Activated naive CD8-positive, alpha-beta T cell (primary cell): Measurements from ENCODE around the gene C1QL1.
"Not testable (repeated sequence)": the region's sequence is repeated elsewhere in the genome, so short reads cannot be mapped to it uniquely, and the experiment has no call there.

Experiments
- H3K27ac Mint-ChIP-seq: one replicate; pipeline ENCODE4 v1.8.0; 2021; ENCODE audit warnings: mixed read lengths
- H3K27me3 Mint-ChIP-seq: one replicate; pipeline ENCODE4 v1.8.0; 2021; ENCODE audit warnings: mixed read lengths
- H3K36me3 Mint-ChIP-seq: one replicate; pipeline ENCODE4 v1.8.0; 2021; ENCODE audit warnings: mixed read lengths
- H3K4me1 Mint-ChIP-seq: one replicate; pipeline ENCODE4 v1.8.0; 2021; ENCODE audit warnings: low read depth, mixed read lengths
- H3K4me3 Mint-ChIP-seq: one replicate; pipeline ENCODE4 v1.8.0; 2021; ENCODE audit warnings: mild to moderate bottlenecking, mixed read lengths
- H3K9me3 Mint-ChIP-seq: one replicate; pipeline ENCODE4 v1.8.0; 2021; ENCODE audit warnings: low read depth, mixed read lengths

C1QL1 gene

GRCh38 chr17:44956998-44957981, 10.8 kb downstream of the C1QL1 start:
- Mint-ChIP-seq H3K36me3 (no peaks in the 10 kb centered on the region), H3K4me1 (peaks cover 6% of the 10 kb centered on the region), H3K9me3 (no peaks in the 10 kb centered on the region), H3K4me3 (no peak overlapping the region), H3K27me3 (peaks cover 9% of the 10 kb centered on the region), H3K27ac (no peak overlapping the region)

GRCh38 chr17:44955674-44956425, 12.3 kb downstream of the C1QL1 start:
- Mint-ChIP-seq H3K27me3 (peaks cover 9% of the 10 kb centered on the region), H3K4me3 (no peak overlapping the region), H3K36me3 (no peaks in the 10 kb centered on the region), H3K9me3 (no peaks in the 10 kb centered on the region), H3K27ac (no peak overlapping the region), H3K4me1 (peaks cover 6% of the 10 kb centered on the region)

GRCh38 chr17:44952946-44953475, 15.1 kb downstream of the C1QL1 start:
- H3K27me3 Mint-ChIP-seq = peaks cover 3% of the 10 kb centered on the region
- H3K27ac Mint-ChIP-seq = no peak overlapping the region
- H3K4me1 Mint-ChIP-seq = peaks cover 4% of the 10 kb centered on the region
- H3K36me3 Mint-ChIP-seq = no peaks in the 10 kb centered on the region
- no peak overlapping the region for H3K4me3 Mint-ChIP-seq
- no peaks in the 10 kb centered on the region for H3K9me3 Mint-ChIP-seq

GRCh38 chr17:44948315-44948795, 19.7 kb downstream of the C1QL1 start:
- no peaks in the 10 kb centered on the region for H3K27me3 Mint-ChIP-seq
- peak overlapping the region; percentile 95 for H3K4me3 Mint-ChIP-seq
- H3K27ac Mint-ChIP-seq = peak overlapping the region; percentile 92
- no peaks in the 10 kb centered on the region for H3K36me3 Mint-ChIP-seq
- no peaks in the 10 kb centered on the region for H3K9me3 Mint-ChIP-seq
- peaks cover 7% of the 10 kb centered on the region for H3K4me1 Mint-ChIP-seq

GRCh38 chr17:44947461-44948314, 20.4 kb downstream of the C1QL1 start, which contains the start of gene KIF18B:
Gene KIF18B, minus strand, starts transcription at chr17:44947773. Its CDS starts 11,429 bp downstream, at chr17:44936344.
- Mint-ChIP-seq H3K4me3 (peak within 1 kb of the TSS; percentile 95), H3K9me3 (no peaks in the 10 kb centered on the region), H3K27ac (peak within 1 kb of the TSS; percentile 92), H3K36me3 (no peaks in the 10 kb centered on the region), H3K4me1 (peaks cover 7% of the 10 kb centered on the region), H3K27me3 (no peaks in the 10 kb centered on the region)

GRCh38 chr17:44945652-44946051, 22.5 kb downstream of the C1QL1 start:
- not testable (repeated sequence) for H3K27me3 Mint-ChIP-seq, H3K4me3 Mint-ChIP-seq, H3K36me3 Mint-ChIP-seq, H3K4me1 Mint-ChIP-seq, H3K27ac Mint-ChIP-seq, H3K9me3 Mint-ChIP-seq

- no peak overlapping the region for H3K4me3 Mint-ChIP-seq
- no peaks in the 10 kb centered on the region for H3K27me3 Mint-ChIP-seq
- no peaks in the 10 kb centered on the region for H3K36me3 Mint-ChIP-seq
- no peak overlapping the region for H3K27ac Mint-ChIP-seq
- no peaks in the 10 kb centered on the region for H3K9me3 Mint-ChIP-seq
- H3K4me1 Mint-ChIP-seq = no peaks in the 10 kb centered on the region
These were observed 25.6 kb downstream of the C1QL1 start for GRCh38 chr17:44942456-44942855.

GRCh38 chr17:44941712-44942331, 26.3 kb downstream of the C1QL1 start:
- Mint-ChIP-seq H3K4me1 (no peaks in the 10 kb centered on the region), H3K27ac (no peak overlapping the region), H3K36me3 (no peaks in the 10 kb centered on the region), H3K9me3 (no peaks in the 10 kb centered on the region), H3K27me3 (no peaks in the 10 kb centered on the region), H3K4me3 (no peak overlapping the region)

GRCh38 chr17:44940768-44941167, 27.3 kb downstream of the C1QL1 start:
- Mint-ChIP-seq H3K36me3 (no peaks in the 10 kb centered on the region), H3K27ac (no peak overlapping the region), H3K4me3 (no peak overlapping the region), H3K4me1 (no peaks in the 10 kb centered on the region), H3K27me3 (no peaks in the 10 kb centered on the region), H3K9me3 (no peaks in the 10 kb centered on the region)

GRCh38 chr17:44940317-44940716, 27.8 kb downstream of the C1QL1 start:
- Mint-ChIP-seq H3K27me3 (no peaks in the 10 kb centered on the region), H3K4me1 (no peaks in the 10 kb centered on the region), H3K36me3 (no peaks in the 10 kb centered on the region), H3K9me3 (no peaks in the 10 kb centered on the region), H3K4me3 (no peak overlapping the region), H3K27ac (no peak overlapping the region)

- H3K4me3 Mint-ChIP-seq = no peak overlapping the region
- no peaks in the 10 kb centered on the region for H3K9me3 Mint-ChIP-seq
- H3K27ac Mint-ChIP-seq = no peak overlapping the region
- H3K4me1 Mint-ChIP-seq = no peaks in the 10 kb centered on the region
- H3K27me3 Mint-ChIP-seq = no peaks in the 10 kb centered on the region
- H3K36me3 Mint-ChIP-seq = no peaks in the 10 kb centered on the region
These were observed 33.0 kb downstream of the C1QL1 start for GRCh38 chr17:44935116-44935515.

GRCh38 chr17:44934745-44935105, 33.4 kb downstream of the C1QL1 start:
- H3K27me3 Mint-ChIP-seq = no peaks in the 10 kb centered on the region
- no peaks in the 10 kb centered on the region for H3K9me3 Mint-ChIP-seq
- H3K36me3 Mint-ChIP-seq = no peaks in the 10 kb centered on the region
- H3K4me3 Mint-ChIP-seq = no peak overlapping the region
- H3K4me1 Mint-ChIP-seq = no peaks in the 10 kb centered on the region
- H3K27ac Mint-ChIP-seq = no peak overlapping the region

GRCh38 chr17:44933824-44934744, 34.0 kb downstream of the C1QL1 start:
- no peaks in the 10 kb centered on the region for H3K27me3 Mint-ChIP-seq
- H3K9me3 Mint-ChIP-seq = no peaks in the 10 kb centered on the region
- no peak overlapping the region for H3K4me3 Mint-ChIP-seq
- no peak overlapping the region for H3K27ac Mint-ChIP-seq
- H3K36me3 Mint-ChIP-seq = no peaks in the 10 kb centered on the region
- no peaks in the 10 kb centered on the region for H3K4me1 Mint-ChIP-seq
